ENCODE data around the gene SORL1.

DNA sequence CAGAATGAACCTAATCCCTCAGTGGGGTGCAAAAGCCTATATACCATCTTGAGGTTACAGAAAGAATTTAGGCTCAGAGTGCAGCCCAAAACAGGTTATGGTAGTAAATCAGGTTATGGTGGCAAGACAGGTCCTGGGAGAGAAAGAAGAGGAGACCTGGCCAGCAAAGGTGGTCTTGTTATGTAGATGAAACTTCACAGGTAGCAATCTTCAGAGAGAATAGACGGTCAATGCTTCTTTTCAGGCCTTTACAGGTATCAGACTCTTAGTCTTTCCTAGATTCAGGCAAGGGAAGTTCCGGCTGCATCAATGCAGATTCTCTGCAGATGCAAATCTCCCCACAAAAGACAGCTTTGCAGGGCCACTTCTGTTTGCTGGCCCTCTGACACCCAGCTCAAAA lies 45.8 kb upstream of the SORL1 start:
- TF ChIP-seq CBX5 (CRISPR knock-in tag; IDR thresholded peaks at IDR 0.05; ENCODE audit: borderline replicate concordance) = no peak
- TF ChIP-seq CAMTA2 (CRISPR knock-in tag; IDR thresholded peaks at IDR 0.05; ENCODE audit: borderline replicate concordance) = no peak
- TF ChIP-seq, protein P1, sequence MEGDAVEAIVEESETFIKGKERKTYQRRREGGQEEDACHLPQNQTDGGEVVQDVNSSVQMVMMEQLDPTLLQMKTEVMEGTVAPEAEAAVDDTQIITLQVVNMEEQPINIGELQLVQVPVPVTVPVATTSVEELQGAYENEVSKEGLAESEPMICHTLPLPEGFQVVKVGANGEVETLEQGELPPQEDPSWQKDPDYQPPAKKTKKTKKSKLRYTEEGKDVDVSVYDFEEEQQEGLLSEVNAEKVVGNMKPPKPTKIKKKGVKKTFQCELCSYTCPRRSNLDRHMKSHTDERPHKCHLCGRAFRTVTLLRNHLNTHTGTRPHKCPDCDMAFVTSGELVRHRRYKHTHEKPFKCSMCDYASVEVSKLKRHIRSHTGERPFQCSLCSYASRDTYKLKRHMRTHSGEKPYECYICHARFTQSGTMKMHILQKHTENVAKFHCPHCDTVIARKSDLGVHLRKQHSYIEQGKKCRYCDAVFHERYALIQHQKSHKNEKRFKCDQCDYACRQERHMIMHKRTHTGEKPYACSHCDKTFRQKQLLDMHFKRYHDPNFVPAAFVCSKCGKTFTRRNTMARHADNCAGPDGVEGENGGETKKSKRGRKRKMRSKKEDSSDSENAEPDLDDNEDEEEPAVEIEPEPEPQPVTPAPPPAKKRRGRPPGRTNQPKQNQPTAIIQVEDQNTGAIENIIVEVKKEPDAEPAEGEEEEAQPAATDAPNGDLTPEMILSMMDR (CRISPR knock-in tag; IDR thresholded peaks at IDR 0.05) = no peak
- TF ChIP-seq SOX6 (IDR thresholded peaks at IDR 0.05) = no peak
- TF ChIP-seq SOX6 (CRISPR knock-in tag; IDR thresholded peaks at IDR 0.05) = no peak

All from HepG2 (cell line).